HCT116 (cell line): ENCODE data around the gene ATP8A1. TPM values are rescaled to one million over a fixed set of nuclear protein-coding genes. Genes with fewer than 3 reads are reported as not detected.
"Not testable (repeated sequence)": the region's sequence is repeated elsewhere in the genome, so short reads cannot be mapped to it uniquely, and the experiment has no call there.

ENCODE experiments used
- ATAC-seq: fragments of 200-7000 bp; cut with Tn5 transposase; 2 replicates; pipeline ENCODE4 v1.9.1; 2020; ENCODE audit warnings: mild to moderate bottlenecking, moderate library complexity
- BruUV-seq: library from RNA; stranded (reverse); fragments of 400-500 nt; replicated peaks from 2 replicates; lab custom pipeline; 2021; lab: Mats Ljungman, UMichigan
- CTCF ChIA-PET: fragments of 300-600 bp; sonication (Branson Sonifier 250); formaldehyde crosslinking; loops from one replicate; lab custom pipeline; 2021; ENCODE audit warnings: antibody characterized with exemption; lab: Charles Lee
- POLR2A ChIA-PET: fragments of 300-600, 350-600 bp; sonication (Branson Sonifier 250); formaldehyde crosslinking; loops from one replicate; lab custom pipeline; 2021; ENCODE audit warnings: antibody characterized with exemption; lab: Charles Lee
- RAD21 ChIA-PET, 2 experiments: fragments of 300-600 bp; sonication (Branson Sonifier 250); formaldehyde crosslinking; loops; one replicate each; lab custom pipeline; 2023; ENCODE audit warnings: low total read pairs in 2 of 2; ENCODE audit not compliant: uncharacterized antibody in 2 of 2, unreplicated experiment in 2 of 2, low non-redundant PET in 1 of 2; lab: Charles Lee
- DNase-seq: peaks from one replicate; pipeline ENCODE4 v3.0.0-alpha.2; 2010; ENCODE audit warnings: low read depth, low spot score
- H2AFZ ChIP-seq: fragments of 200-600 bp; shearing (Covaris generic), sonication (generic); 2 replicates; pipeline ENCODE4 v1.6.1; 2017; ENCODE audit warnings: low read depth, mixed run types, mixed read lengths, antibody characterized with exemption, low read length; ENCODE audit not compliant: poor library complexity, severe bottlenecking
- H3K27ac ChIP-seq: 2 replicates; pipeline ENCODE4 v1.5.1; 2012; ENCODE audit warnings: low read depth, low read length
- H3K27me3 ChIP-seq: fragments of 200-600 bp; sonication (generic); 2 replicates; pipeline ENCODE4 v1.6.1; 2016; ENCODE audit warnings: mixed run types, low read length, mixed read lengths; ENCODE audit not compliant: insufficient read depth
- H3K36me3 ChIP-seq, 2 experiments: fragments of 200-500 bp in 1 of 2; fragments of 200-600 bp in 1 of 2; sonication (Bioruptor generic) in 1 of 2; sonication (generic) in 1 of 2; 2 replicates each; pipeline versions ENCODE4 v1.5.1 to v1.6.1; 2014 to 2016; ENCODE audit warnings: low read length in 2 of 2, inconsistent platforms in 1 of 2, mixed read lengths in 1 of 2, mixed run types in 1 of 2; ENCODE audit not compliant: insufficient read depth in 2 of 2, control insufficient read depth in 1 of 2
- H3K4me1 ChIP-seq, 2 experiments: fragments of 200-600 bp in 1 of 2; sonication (generic) in 1 of 2; 2 replicates each; pipeline versions ENCODE4 v1.5.1 to v1.6.1; 2012 to 2017; ENCODE audit warnings: low read length in 2 of 2, inconsistent platforms in 1 of 2, mild to moderate bottlenecking in 1 of 2, mixed read lengths in 1 of 2, mixed run types in 1 of 2, moderate library complexity in 1 of 2; ENCODE audit not compliant: insufficient read depth in 2 of 2, control insufficient read depth in 1 of 2
- H3K4me2 ChIP-seq: fragments of 200-600 bp; sonication (generic); 2 replicates; pipeline ENCODE4 v1.6.1; 2017; ENCODE audit warnings: mixed run types, low read length, mixed read lengths
- H3K4me3 ChIP-seq, 2 experiments: fragments of 200-600 bp in 1 of 2; sonication (generic) in 1 of 2; replicated peaks in 1 of 2; 2 replicates each; pipeline ENCODE4 v1.5.1; 2011 to 2016; ENCODE audit warnings: low read length in 2 of 2, control low read depth in 1 of 2, low read depth in 1 of 2, mild to moderate bottlenecking in 1 of 2, mixed read lengths in 1 of 2, mixed run types in 1 of 2
- H3K79me2 ChIP-seq: fragments of 200-600 bp; sonication (generic); 2 replicates; pipeline ENCODE4 v1.6.1; 2017; ENCODE audit warnings: mild to moderate bottlenecking, mixed run types, low read length, moderate library complexity, mixed read lengths; ENCODE audit not compliant: insufficient read depth
- H3K9ac ChIP-seq: fragments of 200-600 bp; sonication (generic); 2 replicates; pipeline ENCODE4 v1.6.1; 2016; ENCODE audit warnings: low read length, mixed read lengths
- H3K9me2 ChIP-seq: fragments of 200-600 bp; sonication (generic), shearing (Covaris generic); 2 replicates; pipeline ENCODE4 v1.6.1; 2017; ENCODE audit warnings: mixed run types, mild to moderate bottlenecking, moderate library complexity; ENCODE audit not compliant: insufficient read depth
- H3K9me3 ChIP-seq, 2 experiments: fragments of 200-500 bp in 1 of 2; fragments of 200-600 bp in 1 of 2; sonication (Bioruptor generic) in 1 of 2; sonication (generic) in 1 of 2; 2 replicates each; pipeline ENCODE4 v1.6.1; 2014 to 2017; ENCODE audit warnings: low read length in 2 of 2, mixed read lengths in 2 of 2, inconsistent platforms in 1 of 2, low read depth in 1 of 2, mild to moderate bottlenecking in 1 of 2, mixed run types in 1 of 2, moderate library complexity in 1 of 2; ENCODE audit not compliant: control insufficient read depth in 1 of 2, insufficient read depth in 1 of 2
- H4K20me1 ChIP-seq: fragments of 200-600 bp; sonication (generic), shearing (Covaris generic); 2 replicates; pipeline ENCODE4 v1.6.1; 2017; ENCODE audit warnings: mixed run types, mild to moderate bottlenecking, moderate library complexity; ENCODE audit not compliant: insufficient read depth
- EGR1 ChIP-seq: IDR thresholded peaks from 2 replicates; pipeline ENCODE4 v1.6.1; 2012; ENCODE audit warnings: low read depth
- EZH2 ChIP-seq: fragments of 200-600 bp; sonication (generic); IDR thresholded peaks from 2 replicates; pipeline ENCODE4 v1.6.1; 2017; ENCODE audit warnings: antibody characterized with exemption, mixed run types
- EZH2phosphoT487 ChIP-seq: fragments of 200-600 bp; IDR thresholded peaks from 2 replicates; pipeline ENCODE4 v1.6.1; 2018; ENCODE audit warnings: antibody characterized with exemption, borderline replicate concordance
- FOSL1 ChIP-seq: IDR thresholded peaks from 2 replicates; pipeline ENCODE4 v1.6.1; 2012; ENCODE audit warnings: low read depth
- RAD21 ChIP-seq: IDR thresholded peaks from 2 replicates; pipeline ENCODE4 v1.6.1; 2012; ENCODE audit warnings: low read depth, mild to moderate bottlenecking
- SP1 ChIP-seq: IDR thresholded peaks from 2 replicates; pipeline ENCODE4 v1.6.1; 2012; ENCODE audit warnings: low read depth
- SRF ChIP-seq: IDR thresholded peaks from 2 replicates; pipeline ENCODE4 v1.6.1; 2012; ENCODE audit warnings: low read depth
- TCF7L2 ChIP-seq: IDR thresholded peaks from 2 replicates; pipeline ENCODE4 v1.7.0; 2011; ENCODE audit warnings: borderline replicate concordance, inconsistent platforms; ENCODE audit not compliant: insufficient read depth, insufficient read length; ENCODE audit errors: extremely low read depth
- YY1 ChIP-seq: IDR thresholded peaks from 2 replicates; pipeline ENCODE4 v1.6.1; 2011; ENCODE audit warnings: low read length, low read depth, moderate library complexity, mild to moderate bottlenecking; ENCODE audit not compliant: insufficient replicate concordance; ENCODE audit errors: extremely low read depth
- ZNF274 ChIP-seq: fragments of 200-500 bp; sonication (Bioruptor generic); IDR thresholded peaks from 2 replicates; pipeline ENCODE4 v1.6.1; 2014; ENCODE audit warnings: mild to moderate bottlenecking, low read depth, low read length, inconsistent platforms
- intact Hi-C: fragments of 100-400 bp; cut with micrococcal nuclease; formaldehyde crosslinking; loops from 2 replicates; pipeline ENCODE4 v1.10.0; 2022
- total RNA-seq: library from RNA; stranded (reverse); gene quantifications from one replicate; pipeline ENCODE4 v1.2.1, GENCODE V29; 2021; ENCODE audit not compliant: unreplicated experiment
- TF ChIP-seq, protein P1 (sequence below): IDR thresholded peaks from 2 replicates; pipeline ENCODE4 v1.6.1; 2011; ENCODE audit warnings: mild to moderate bottlenecking, low read length, moderate library complexity; ENCODE audit not compliant: insufficient replicate concordance; ENCODE audit errors: extremely low read depth
- TF ChIP-seq, protein P2 (sequence below): IDR thresholded peaks from 2 replicates; pipeline ENCODE4 v1.6.1; 2012
- TF ChIP-seq, protein P3 (sequence below): IDR thresholded peaks from 2 replicates; pipeline ENCODE4 v1.6.1; 2012

The ATP8A1 gene
- total RNA-seq, 1 experiment from 2014 or later = 1.9 TPM

DNA sequence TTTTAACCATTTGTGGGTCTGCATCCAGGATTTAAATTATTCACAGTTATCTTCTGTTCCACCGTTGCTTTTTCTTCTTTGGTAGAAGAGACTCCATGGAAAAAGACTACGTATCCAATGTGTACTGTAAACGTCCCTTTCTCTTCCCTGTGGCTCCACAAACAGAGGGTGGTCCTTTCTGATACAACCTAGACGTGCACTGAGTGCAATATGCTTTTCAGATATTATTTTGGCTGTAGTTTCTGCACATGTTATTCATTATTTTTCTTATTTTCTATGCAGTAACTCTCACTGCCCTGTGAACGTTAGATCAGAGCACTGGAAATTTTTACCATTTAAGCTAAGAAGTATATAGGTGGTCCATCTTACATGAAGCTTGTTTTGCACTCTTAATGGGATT, 186.9 kb downstream of the ATP8A1 start (continued):
- TF ChIP-seq, protein P1, sequence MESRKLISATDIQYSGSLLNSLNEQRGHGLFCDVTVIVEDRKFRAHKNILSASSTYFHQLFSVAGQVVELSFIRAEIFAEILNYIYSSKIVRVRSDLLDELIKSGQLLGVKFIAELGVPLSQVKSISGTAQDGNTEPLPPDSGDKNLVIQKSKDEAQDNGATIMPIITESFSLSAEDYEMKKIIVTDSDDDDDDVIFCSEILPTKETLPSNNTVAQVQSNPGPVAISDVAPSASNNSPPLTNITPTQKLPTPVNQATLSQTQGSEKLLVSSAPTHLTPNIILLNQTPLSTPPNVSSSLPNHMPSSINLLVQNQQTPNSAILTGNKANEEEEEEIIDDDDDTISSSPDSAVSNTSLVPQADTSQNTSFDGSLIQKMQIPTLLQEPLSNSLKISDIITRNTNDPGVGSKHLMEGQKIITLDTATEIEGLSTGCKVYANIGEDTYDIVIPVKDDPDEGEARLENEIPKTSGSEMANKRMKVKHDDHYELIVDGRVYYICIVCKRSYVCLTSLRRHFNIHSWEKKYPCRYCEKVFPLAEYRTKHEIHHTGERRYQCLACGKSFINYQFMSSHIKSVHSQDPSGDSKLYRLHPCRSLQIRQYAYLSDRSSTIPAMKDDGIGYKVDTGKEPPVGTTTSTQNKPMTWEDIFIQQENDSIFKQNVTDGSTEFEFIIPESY = no peak
- no peak for TF ChIP-seq YY1

DNA sequence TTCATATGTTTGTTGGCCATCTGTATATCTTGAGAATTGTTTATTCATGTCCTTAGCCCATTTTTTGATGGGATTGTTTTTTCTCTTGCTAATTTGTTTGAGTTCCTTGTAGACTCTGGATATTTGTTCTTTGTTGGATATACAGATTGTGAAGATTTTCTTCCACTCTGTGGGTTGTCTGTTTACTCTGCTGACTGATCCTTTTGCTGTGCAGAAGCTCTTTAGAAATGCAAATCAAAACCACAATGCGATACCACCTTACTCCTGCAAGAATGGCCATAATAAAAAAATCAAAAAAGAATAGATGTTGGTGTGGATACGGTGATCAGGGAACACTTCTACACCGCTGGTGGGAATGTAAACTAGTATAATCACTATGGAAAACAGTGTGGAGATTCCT, 189.1 kb downstream of the ATP8A1 start:
- H3K9ac ChIP-seq, H4K20me1 ChIP-seq, H3K27ac ChIP-seq, BruUV-seq, intact Hi-C loops, DNase-seq, ATAC-seq, H3K27me3 ChIP-seq, H3K36me3 ChIP-seq, H3K79me2 ChIP-seq, H3K4me2 ChIP-seq, H3K4me1 ChIP-seq, H3K9me3 ChIP-seq, RAD21 ChIA-PET, H3K9me2 ChIP-seq, POLR2A ChIA-PET, CTCF ChIA-PET, H3K4me3 ChIP-seq, H2AFZ ChIP-seq: not testable (repeated sequence)

DNA sequence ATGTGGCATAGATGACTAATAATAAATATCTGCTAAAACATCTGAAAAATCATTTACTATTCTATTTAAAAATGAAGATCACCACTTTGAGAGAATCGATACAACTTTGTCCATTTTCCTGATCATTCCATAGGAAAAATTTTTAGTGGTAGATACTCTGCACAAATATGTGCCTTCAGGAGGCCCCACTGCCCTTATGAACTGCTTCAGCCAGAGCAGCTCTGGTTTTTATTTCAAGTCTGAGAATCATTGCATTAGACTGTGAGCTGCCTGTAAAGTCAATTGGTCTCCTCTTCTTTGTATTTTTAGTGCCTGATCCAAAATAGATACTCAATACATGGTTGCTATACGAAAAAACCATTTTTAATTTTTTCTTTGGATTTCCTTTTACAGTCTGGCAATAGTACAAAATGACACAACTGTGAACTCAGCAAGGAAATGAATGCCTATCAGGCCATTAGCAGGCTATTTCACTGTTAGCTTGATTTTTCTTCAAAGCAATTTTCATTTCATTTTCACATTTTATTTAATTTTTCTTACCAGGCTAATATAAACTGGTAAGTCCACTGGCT, 190.5 kb downstream of the ATP8A1 start:
- ChIA-PET CTCF (no interaction called here), RAD21 (no interaction called here), POLR2A (no interaction called here)
- Histone ChIP-seq H3K4me2 (no peak overlapping the region), H3K9me3 (no peaks in the 10 kb centered on the region), H3K9ac (no peak overlapping the region), H3K79me2 (no peaks in the 10 kb centered on the region), H2AFZ (no peak overlapping the region), H3K27ac (no peak overlapping the region), H3K4me1 (no peaks in the 10 kb centered on the region), H3K9me2 (no peaks in the 10 kb centered on the region), H3K36me3 (no peaks in the 10 kb centered on the region), H4K20me1 (no peaks in the 10 kb centered on the region), H3K27me3 (no peaks in the 10 kb centered on the region), H3K4me3 (no peak overlapping the region)
- BruUV-seq = no TSS peak
- DNase-seq (no peak), ATAC-seq (no peak)
- TF ChIP-seq FOSL1 (no peak), TCF7L2 (no peak), EZH2phosphoT487 (no peak), ZNF274 (no peak), SP1 (no peak), EGR1 (no peak), YY1 (no peak), EZH2 (no peak), RAD21 (no peak), SRF (no peak)
- TF ChIP-seq, protein P2, sequence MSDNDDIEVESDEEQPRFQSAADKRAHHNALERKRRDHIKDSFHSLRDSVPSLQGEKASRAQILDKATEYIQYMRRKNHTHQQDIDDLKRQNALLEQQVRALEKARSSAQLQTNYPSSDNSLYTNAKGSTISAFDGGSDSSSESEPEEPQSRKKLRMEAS = no peak
- TF ChIP-seq, protein P3, sequence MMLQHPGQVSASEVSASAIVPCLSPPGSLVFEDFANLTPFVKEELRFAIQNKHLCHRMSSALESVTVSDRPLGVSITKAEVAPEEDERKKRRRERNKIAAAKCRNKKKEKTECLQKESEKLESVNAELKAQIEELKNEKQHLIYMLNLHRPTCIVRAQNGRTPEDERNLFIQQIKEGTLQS = no peak
- TF ChIP-seq, protein P1 = no peak
- intact Hi-C loops = no loop called here
